HG03064 (cell line): ENCODE data around the gene GGT1.
"Not testable (repeated sequence)": the region's sequence is repeated elsewhere in the genome, so short reads cannot be mapped to it uniquely, and the experiment has no call there.

ENCODE experiments used
- ATAC-seq: cut with Tn5 transposase; IDR thresholded peaks from one replicate; pipeline ENCODE4 v1.9.1; 2021; ENCODE audit warnings: low read depth; ENCODE audit not compliant: unreplicated experiment

The GGT1 gene

GRCh38 chr22:24602847-24603769 lies at the start of gene GGT1:
GGT1 (plus strand) TSS chr22:24603193; CDS start chr22:24611082, 7,889 bp downstream.
- not testable (repeated sequence) for ATAC-seq

GRCh38 chr22:24553597-24554312 lies 49.2 kb upstream of the GGT1 start:
- ATAC-seq = no peak

- ATAC-seq = no peak
Observed at GRCh38 chr22:24554313-24555164, 48.5 kb upstream of the GGT1 start, which contains the start of gene GUCD1. GUCD1 (minus strand) TSS chr22:24555138; CDS start chr22:24554991, 147 bp downstream.

GRCh38 chr22:24555165-24556039 lies 47.6 kb upstream of the GGT1 start, which contains the start of gene SNRPD3:
SNRPD3 (plus strand) TSS chr22:24555999; CDS start chr22:24557675, 1,676 bp downstream.
- peak; percentile 62 for ATAC-seq

GRCh38 chr22:24559471-24559870 lies 43.5 kb upstream of the GGT1 start:
- ATAC-seq = no peak

GRCh38 chr22:24563246-24563645 lies 39.7 kb upstream of the GGT1 start:
- ATAC-seq = no peak

GRCh38 chr22:24564376-24565058 lies 38.5 kb upstream of the GGT1 start:
- ATAC-seq = no peak

DNA sequence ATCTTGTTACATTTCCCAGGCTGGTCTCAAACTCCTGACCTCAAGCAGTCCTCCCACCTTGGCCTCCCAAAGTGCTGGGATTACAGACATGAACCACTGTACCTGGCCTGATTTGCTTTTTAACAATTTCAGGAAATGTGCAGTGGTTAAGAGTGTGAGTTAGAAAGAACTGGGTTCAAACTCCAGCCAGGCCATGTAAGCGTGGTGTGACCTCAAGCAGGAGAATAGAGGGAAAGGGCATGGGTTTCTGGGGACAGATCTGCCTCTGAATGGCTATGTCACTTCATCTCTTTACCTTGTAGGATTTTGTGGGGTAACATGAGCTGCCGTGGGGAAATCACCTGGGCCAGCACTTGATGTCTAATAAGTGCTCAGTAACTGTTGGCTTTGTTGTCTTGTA lies 37.9 kb upstream of the GGT1 start:
- no peak for ATAC-seq

DNA sequence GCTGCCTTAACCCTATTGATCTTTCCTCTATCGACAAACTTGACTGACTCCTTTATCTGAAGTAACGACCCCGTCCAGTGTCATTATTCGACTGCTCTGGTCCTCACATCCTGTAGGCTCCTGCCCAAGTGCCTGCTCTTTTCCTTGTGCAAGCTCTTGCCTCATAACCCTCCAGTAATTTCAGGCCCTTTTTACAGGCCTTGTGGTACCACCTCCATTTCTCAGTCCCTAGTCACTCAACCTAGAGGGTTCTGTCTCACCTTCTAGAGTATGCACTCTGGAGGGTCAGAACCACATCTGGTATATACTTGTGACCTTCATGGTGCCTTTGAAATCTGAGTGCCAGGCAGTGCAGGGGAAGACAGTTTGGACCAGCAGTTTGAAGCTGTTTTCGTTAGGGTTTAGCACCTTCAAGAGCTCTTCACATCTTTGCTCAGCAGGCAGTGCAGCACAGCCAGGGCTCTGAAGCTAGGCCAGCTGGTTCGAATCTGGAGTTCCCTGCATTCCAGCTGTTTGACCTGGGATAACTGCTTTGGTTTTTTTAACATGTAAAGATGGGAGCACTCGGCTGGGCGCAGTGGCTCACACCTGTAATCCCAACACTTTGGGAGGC lies 36.0 kb upstream of the GGT1 start:
- no peak for ATAC-seq

- no peak for ATAC-seq
Observed at GRCh38 chr22:24567668-24568067, 35.3 kb upstream of the GGT1 start.

DNA sequence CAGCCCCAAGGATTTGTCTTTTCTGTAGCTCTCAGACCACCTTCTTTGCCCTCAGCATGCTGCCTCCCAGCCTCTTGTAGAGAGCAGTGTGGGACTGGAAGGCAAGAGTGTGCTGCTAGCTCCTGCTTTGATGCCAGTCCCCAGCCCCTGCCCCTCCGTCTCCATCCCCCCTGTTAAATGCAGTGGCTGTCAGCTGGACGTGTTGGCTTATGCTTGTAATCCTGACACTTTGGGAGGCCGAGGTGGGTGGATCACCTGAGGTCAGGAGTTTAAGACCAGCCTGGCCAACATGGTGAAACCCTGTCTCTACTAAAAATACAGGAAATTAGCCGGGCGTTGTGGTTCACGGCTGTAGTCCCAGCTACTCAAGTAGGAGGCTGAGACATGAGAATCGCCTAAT lies 31.7 kb upstream of the GGT1 start:
- ATAC-seq = no peak

- ATAC-seq = no peak
Observed at GRCh38 chr22:24576778-24577177, 26.2 kb upstream of the GGT1 start.

GRCh38 chr22:24578355-24579257 lies 24.4 kb upstream of the GGT1 start:
- no peak for ATAC-seq

- no peak for ATAC-seq
Observed at GRCh38 chr22:24579258-24579601, 23.8 kb upstream of the GGT1 start.

GRCh38 chr22:24580276-24580675 lies 22.7 kb upstream of the GGT1 start:
- ATAC-seq = no peak

DNA sequence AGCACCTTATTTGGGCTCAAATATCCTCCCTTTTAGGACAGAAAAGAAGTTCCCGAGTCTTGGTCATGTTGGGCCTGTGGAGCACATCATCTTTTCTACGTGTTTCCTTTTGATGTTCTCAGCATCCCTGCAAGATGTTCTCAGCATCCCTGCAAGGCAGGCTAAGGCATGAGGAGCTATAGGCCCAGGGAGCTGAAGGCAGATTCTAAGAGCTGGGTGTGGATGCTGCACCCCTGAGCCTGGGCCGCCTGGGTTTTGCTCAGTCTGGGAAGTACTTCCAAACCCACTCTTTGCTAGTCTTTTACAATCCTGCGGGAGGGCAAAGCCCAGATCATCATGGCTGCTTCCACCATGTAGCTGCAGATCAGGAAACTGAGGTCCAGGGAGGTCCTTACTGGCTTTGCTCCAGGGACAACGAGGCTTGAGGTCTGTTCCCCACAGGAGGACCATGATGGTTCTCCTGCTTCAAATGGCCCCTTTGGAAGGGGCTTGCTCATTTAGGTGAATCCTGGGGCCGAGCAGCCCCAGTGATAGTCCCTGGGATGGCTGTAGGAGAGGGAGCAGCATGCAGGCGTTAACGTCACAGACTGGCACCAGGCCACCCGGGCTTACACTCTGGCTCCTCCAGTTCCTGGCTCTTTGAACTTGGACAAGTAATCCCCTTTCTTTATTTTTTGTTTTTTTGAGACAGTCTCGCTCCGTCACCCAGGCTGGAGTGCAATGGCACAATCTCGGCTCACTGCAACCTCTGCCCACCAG lies 20.8 kb upstream of the GGT1 start:
- ATAC-seq = no peak
